Gastrocnemius medialis (tissue), 4 donors: ENCODE measurements around the gene ARF3. TPM values are rescaled to one million over a fixed set of nuclear protein-coding genes. Genes with fewer than 3 reads are reported as not detected.

Experiments used
- ATAC-seq, 2 donors: fragments of 150-250 bp; one replicate each; pipeline ENCODE4 v1.9.1; 2016
- DNase-seq, 2 donors: peaks; one replicate each; pipeline ENCODE4 v3.0.0-alpha.2; 2019
- H3K27ac ChIP-seq, 4 donors: fragments of 200-600 bp; sonication (generic); 1 replicate in 1 of 4; 2 replicates in 3 of 4; pipeline ENCODE4 v1.5.1; 2016 to 2018; ENCODE audit warnings: mild to moderate bottlenecking in 2 of 4, moderate library complexity in 1 of 4
- H3K27me3 ChIP-seq, 3 donors: fragments of 200-600 bp; sonication (generic) in 2 of 3; 1 replicate in 1 of 3; 2 replicates in 2 of 3; pipeline versions ENCODE4 v1.5.1 to v1.6.0; 2016 to 2019; ENCODE audit warnings: mild to moderate bottlenecking in 1 of 3, moderate library complexity in 1 of 3
- H3K36me3 ChIP-seq, 2 donors: fragments of 200-600 bp; sonication (generic) in 1 of 2; one replicate each; pipeline ENCODE4 v1.5.1; 2017 to 2018
- H3K4me1 ChIP-seq, 2 donors: fragments of 200-600 bp; sonication (generic) in 1 of 2; one replicate each; pipeline ENCODE4 v1.5.1; 2016 to 2017; ENCODE audit warnings: mild to moderate bottlenecking in 2 of 2
- H3K4me3 ChIP-seq, 4 donors: fragments of 200-600 bp; sonication (generic) in 3 of 4; 1 replicate in 1 of 4; 2 replicates in 3 of 4; pipeline ENCODE4 v1.5.1; 2016 to 2019; ENCODE audit warnings: mild to moderate bottlenecking in 2 of 4
- H3K9me3 ChIP-seq, 3 donors: fragments of 200-600 bp; sonication (generic) in 2 of 3; 1 replicate in 1 of 3; 2 replicates in 2 of 3; pipeline ENCODE4 v1.5.1; 2016 to 2019
- CTCF ChIP-seq, 5 experiments: fragments of 450-650 bp in 3 of 5; fragments of 200-600 bp in 2 of 5; sonication (generic) in 2 of 5; IDR thresholded peaks in 4 of 5; conservative IDR thresholded peaks in 1 of 5; 1 replicate in 4 of 5; 2 replicates in 1 of 5; pipeline ENCODE4 v1.5.1; 2016 to 2019; ENCODE audit warnings: antibody characterized with exemption in 5 of 5, mild to moderate bottlenecking in 3 of 5, moderate library complexity in 3 of 5
- POLR2A ChIP-seq, 2 donors: fragments of 450-650 bp; IDR thresholded peaks; one replicate each; pipeline ENCODE4 v1.6.1; 2017; ENCODE audit warnings: antibody characterized with exemption in 2 of 2, mild to moderate bottlenecking in 2 of 2, moderate library complexity in 2 of 2
- in situ Hi-C, 4 donors: fragments of 200-750 bp; cut with MboI; loops; one replicate each; pipeline versions ENCODE4 v1.15.0 to v1.8.0; 2017; ENCODE audit warnings: low sequenced_read_pairs in 4 of 4
- intact Hi-C: fragments of 100-400 bp; cut with DNase I; formaldehyde crosslinking; loops from one replicate; pipeline ENCODE4 v1.15.1; 2023; ENCODE audit warnings: low total_unique reads
- total RNA-seq, 4 donors: library from RNA; depleted of rRNA; stranded (reverse); fragments of >200 nt; gene quantifications; one replicate each; pipeline versions ENCODE4 v1.1.0 to v1.2.3, GENCODE V29; 2016

Gene ARF3
- total RNA-seq, 4 donors from 2014 or later, result 4.9 to 17.2 (median 13.5) TPM

GRCh38 chr12:48990552-48990951, 33.3 kb upstream of the ARF3 start:
- ATAC-seq (no peak), DNase-seq (no peak)
- intact Hi-C loops (no loop called here), in situ Hi-C loops (loop anchor here in 1 of 4 donors (25.0 kb wide), 1 partner anchor 128 kb away; the partner anchor contains the start of genes DDX23 and RND1)
- Histone ChIP-seq H3K27ac (no peak overlapping the region), H3K9me3 (no peaks in the 10 kb centered on the region), H3K36me3 (no peaks in the 10 kb centered on the region), H3K27me3 (peaks cover 0 to 12% (median 8%) of the 10 kb centered on the region in 3 donors), H3K4me1 (peaks cover 9% of the 10 kb centered on the region in 2 donors), H3K4me3 (no peak overlapping the region)
- TF ChIP-seq CTCF (IDR thresholded peaks at IDR 0.05 in 4 of 5, conservative IDR thresholded peaks at IDR 0.05 in 1 of 5), result no peak

- H3K4me3 ChIP-seq, result no peak overlapping the region
- DNase-seq, result peak in 1 of 2 donors; percentile 59
- no peaks in the 10 kb centered on the region for H3K36me3 ChIP-seq
- intact Hi-C loops, result no loop called here
- peak in 1 of 2 donors; percentile 80 for ATAC-seq
- H3K27me3 ChIP-seq, result peaks cover 0 to 6% (median 5%) of the 10 kb centered on the region in 3 donors
- H3K9me3 ChIP-seq, result no peaks in the 10 kb centered on the region
- peak; percentile 56 to 90 (median 77) for TF ChIP-seq CTCF (IDR thresholded peaks at IDR 0.05 in 4 of 5, conservative IDR thresholded peaks at IDR 0.05 in 1 of 5)
- no peak for TF ChIP-seq POLR2A (IDR thresholded peaks at IDR 0.05)
- in situ Hi-C loops, result loop anchor here in 1 of 4 donors (25.0 kb wide), 1 partner anchor 126 kb away; the partner anchor contains the start of genes DDX23 and RND1
- H3K4me1 ChIP-seq, result peaks cover 8 to 10% of the 10 kb centered on the region in 2 donors
- no peak overlapping the region for H3K27ac ChIP-seq
Measured at GRCh38 chr12:48988030-48988649, 30.9 kb upstream of the ARF3 start.

- intact Hi-C loops (no loop called here), in situ Hi-C loops (loop anchor here in 1 of 4 donors (25.0 kb wide), 1 partner anchor 125 kb away; the partner anchor contains the start of genes DDX23 and RND1)
- Histone ChIP-seq H3K4me3 (no peak overlapping the region), H3K36me3 (no peaks in the 10 kb centered on the region), H3K4me1 (peaks cover 8 to 10% of the 10 kb centered on the region in 2 donors), H3K9me3 (no peaks in the 10 kb centered on the region), H3K27ac (no peak overlapping the region), H3K27me3 (peaks cover 9 to 17% (median 15%) of the 10 kb centered on the region in 3 donors)
- DNase-seq, result no peak
- TF ChIP-seq CTCF (IDR thresholded peaks at IDR 0.05 in 4 of 5, conservative IDR thresholded peaks at IDR 0.05 in 1 of 5) (no peak), POLR2A (IDR thresholded peaks at IDR 0.05) (no peak)
- ATAC-seq, result no peak
Measured at GRCh38 chr12:48986720-48987291, 29.5 kb upstream of the ARF3 start.

- in situ Hi-C loops (loop anchor here in 1 of 4 donors (25.0 kb wide), 1 partner anchor 124 kb away; the partner anchor contains the start of genes DDX23 and RND1), intact Hi-C loops (no loop called here)
- H3K4me1 ChIP-seq, result peaks cover 13 to 14% of the 10 kb centered on the region in 2 donors
- H3K27me3 ChIP-seq, result peaks cover 19 to 26% (median 24%) of the 10 kb centered on the region in 3 donors
- DNase-seq (no peak), ATAC-seq (no peak)
- no peaks in the 10 kb centered on the region for H3K9me3 ChIP-seq
- H3K4me3 ChIP-seq, result no peak overlapping the region
- no peaks in the 10 kb centered on the region for H3K36me3 ChIP-seq
- no peak overlapping the region for H3K27ac ChIP-seq
- TF ChIP-seq CTCF (IDR thresholded peaks at IDR 0.05 in 4 of 5, conservative IDR thresholded peaks at IDR 0.05 in 1 of 5), result no peak
- no peak for TF ChIP-seq POLR2A (IDR thresholded peaks at IDR 0.05)
Measured at GRCh38 chr12:48985901-48986300, 28.6 kb upstream of the ARF3 start.
